Midbrain (tissue), 1 donor: ENCODE results near the gene C8A.

Experiments used
- DNase-seq: peaks from one replicate; lab custom pipeline; 2025; lab: John Stamatoyannopoulos, UW

Gene C8A

GRCh38 chr1:56837244-56837939 lies 17.2 kb upstream of the C8A start:
- DNase-seq, result no peak

GRCh38 chr1:56838759-56839158 lies 15.8 kb upstream of the C8A start:
- no peak for DNase-seq

- no peak for DNase-seq
These were observed 11.1 kb upstream of the C8A start for GRCh38 chr1:56843544-56843943.

- no peak for DNase-seq
These were observed 10.0 kb upstream of the C8A start for GRCh38 chr1:56844545-56845136.

GRCh38 chr1:56845343-56845742 lies 9.3 kb upstream of the C8A start:
- DNase-seq, result no peak

GRCh38 chr1:56849750-56850149 lies 4.8 kb upstream of the C8A start:
- DNase-seq, result no peak

- no peak for DNase-seq
These were observed 4.2 kb upstream of the C8A start for GRCh38 chr1:56850411-56850810.

- no peak for DNase-seq
These were observed 3.7 kb upstream of the C8A start for GRCh38 chr1:56850922-56851321.

GRCh38 chr1:56852476-56852875 lies 2.1 kb upstream of the C8A start:
- DNase-seq, result no peak

GRCh38 chr1:56855190-56855589 lies 593 bp downstream of the C8A start:
- DNase-seq, result no peak

GRCh38 chr1:56856186-56856585 lies 1.6 kb downstream of the C8A start:
- no peak for DNase-seq

GRCh38 chr1:56859287-56859686 lies 4.7 kb downstream of the C8A start:
- DNase-seq, result no peak

GRCh38 chr1:56863265-56863992 lies 8.8 kb downstream of the C8A start:
- DNase-seq, result no peak

GRCh38 chr1:56864430-56864829 lies 9.8 kb downstream of the C8A start:
- DNase-seq, result no peak

- DNase-seq, result no peak
These were observed 12.1 kb downstream of the C8A start for GRCh38 chr1:56866656-56867055.

GRCh38 chr1:56867491-56867890 lies 12.9 kb downstream of the C8A start:
- DNase-seq, result no peak

- DNase-seq, result no peak
These were observed 14.2 kb downstream of the C8A start for GRCh38 chr1:56868761-56869160.

- no peak for DNase-seq
These were observed 18.0 kb downstream of the C8A start for GRCh38 chr1:56872597-56872996.

GRCh38 chr1:56873213-56873612 lies 18.6 kb downstream of the C8A start:
- DNase-seq, result no peak

GRCh38 chr1:56874689-56875088 lies 20.1 kb downstream of the C8A start:
- DNase-seq, result no peak

GRCh38 chr1:56877973-56878372 lies 23.4 kb downstream of the C8A start:
- DNase-seq, result no peak

GRCh38 chr1:56880774-56881173 lies 26.2 kb downstream of the C8A start:
- no peak for DNase-seq

- DNase-seq, result no peak
These were observed 26.8 kb downstream of the C8A start for GRCh38 chr1:56881417-56881816.
